GM12878 (cell line): Measurements from ENCODE around the gene FAM81A. TPM values are rescaled to one million over a fixed set of nuclear protein-coding genes. Genes with fewer than 3 reads are reported as not detected.
A peak's percentile ranks its signal among the peaks of the same experiment; 100 is the strongest.

Experiments used
- CREB1 ChIP-seq: IDR thresholded peaks from 2 replicates; pipeline ENCODE4 v1.6.1; 2012; ENCODE audit warnings: low read depth, mild to moderate bottlenecking, inconsistent platforms
- FOS ChIP-seq: IDR thresholded peaks from 3 replicates; pipeline ENCODE4 v1.6.1; 2011; ENCODE audit warnings: borderline replicate concordance; ENCODE audit not compliant: insufficient read length; ENCODE audit errors: extremely low read depth
- NR2F1 ChIP-seq: fragments of 450-650 bp; conservative IDR thresholded peaks from 2 replicates; pipeline ENCODE4 v1.6.1; 2017; ENCODE audit warnings: mild to moderate bottlenecking
- PML ChIP-seq: IDR thresholded peaks from 2 replicates; pipeline ENCODE4 v1.6.1; 2012; ENCODE audit warnings: low read length, inconsistent platforms
- RELA ChIP-seq: fragments of 450-650 bp; IDR thresholded peaks from 2 replicates; pipeline ENCODE4 v1.8.0; 2014; ENCODE audit warnings: borderline replicate concordance; ENCODE audit not compliant: partially characterized antibody
- SMARCA5 ChIP-seq: fragments of 450-650 bp; IDR thresholded peaks from 2 replicates; pipeline ENCODE4 v1.6.1; 2017; ENCODE audit warnings: mild to moderate bottlenecking
- SUZ12 ChIP-seq: fragments of 200-600 bp; sonication (generic); IDR thresholded peaks from one replicate; pipeline ENCODE4 v1.6.1; 2018; ENCODE audit warnings: antibody characterized with exemption, mild to moderate bottlenecking; ENCODE audit not compliant: unreplicated experiment
- ZBED1 ChIP-seq: IDR thresholded peaks from 2 replicates; pipeline ENCODE4 v1.6.1; 2016; ENCODE audit warnings: borderline replicate concordance
- polyA plus RNA-seq, 11 experiments: library from polyadenylated mRNA; depleted of rRNA in 4 of 11; unstranded in 6 of 11; stranded (reverse) in 5 of 11; fragments of >200 nt; fragmentation: Nextera tagmentation in 4 of 11; fragmentation: Illumina TruSeq in 1 of 11; extraction: Ambion mirVana in 4 of 11; extraction: Trizol in 1 of 11; gene quantifications; 1 replicate in 1 of 11; 2 replicates in 10 of 11; pipeline versions ENCODE4 v1.2.1 to v1.2.3, GENCODE V29; 2011 to 2016; ENCODE audit warnings: inconsistent platforms in 2 of 11, missing spikeins in 2 of 11, low read depth in 1 of 11
- total RNA-seq, 4 experiments: library from RNA; depleted of rRNA in 3 of 4; stranded (reverse); fragments of >200 nt in 3 of 4; fragmentation: Illumina TruSeq in 1 of 4; extraction: Trizol in 1 of 4; gene quantifications; 2 replicates each; pipeline versions ENCODE4 v1.2.1 to v1.2.3, GENCODE V29; 2013 to 2021
- TF ChIP-seq, protein P1 (sequence below): fragments of 150-350 bp; IDR thresholded peaks from 2 replicates; pipeline ENCODE4 v1.6.1; 2016; ENCODE audit warnings: low read depth, low read length
- TF ChIP-seq, protein P2 (sequence below): fragments of 450-650 bp; IDR thresholded peaks from 2 replicates; pipeline ENCODE4 v1.6.1; 2017; ENCODE audit warnings: mild to moderate bottlenecking, moderate library complexity
- TF ChIP-seq, protein P3 (sequence below): fragments of 450-650 bp; IDR thresholded peaks from 2 replicates; pipeline ENCODE4 v1.6.1; 2017; ENCODE audit warnings: mild to moderate bottlenecking, low read depth, inconsistent platforms; ENCODE audit not compliant: poor library complexity, severe bottlenecking
- TF ChIP-seq, protein P4 (sequence below): IDR thresholded peaks from 2 replicates; pipeline ENCODE4 v1.6.1; 2011; ENCODE audit warnings: low read depth, low read length, improper control_type of control experiment, borderline replicate concordance
- TF ChIP-seq, protein P5 (sequence below): IDR thresholded peaks from 2 replicates; pipeline ENCODE4 v1.6.1; 2012; ENCODE audit warnings: low read depth, low read length, improper control_type of control experiment
- TF ChIP-seq, protein P6 (sequence below): IDR thresholded peaks from 2 replicates; pipeline ENCODE4 v1.6.1; 2011; ENCODE audit warnings: mild to moderate bottlenecking, low read depth, low read length, moderate library complexity; ENCODE audit not compliant: insufficient replicate concordance

The FAM81A gene
- total and polyA plus RNA-seq, 10 of the 15 experiments (the other 5 are each of a cell fraction or from before 2014, with no cell fraction given), result 0.18 to 34.5 (median 16.2) TPM

DNA sequence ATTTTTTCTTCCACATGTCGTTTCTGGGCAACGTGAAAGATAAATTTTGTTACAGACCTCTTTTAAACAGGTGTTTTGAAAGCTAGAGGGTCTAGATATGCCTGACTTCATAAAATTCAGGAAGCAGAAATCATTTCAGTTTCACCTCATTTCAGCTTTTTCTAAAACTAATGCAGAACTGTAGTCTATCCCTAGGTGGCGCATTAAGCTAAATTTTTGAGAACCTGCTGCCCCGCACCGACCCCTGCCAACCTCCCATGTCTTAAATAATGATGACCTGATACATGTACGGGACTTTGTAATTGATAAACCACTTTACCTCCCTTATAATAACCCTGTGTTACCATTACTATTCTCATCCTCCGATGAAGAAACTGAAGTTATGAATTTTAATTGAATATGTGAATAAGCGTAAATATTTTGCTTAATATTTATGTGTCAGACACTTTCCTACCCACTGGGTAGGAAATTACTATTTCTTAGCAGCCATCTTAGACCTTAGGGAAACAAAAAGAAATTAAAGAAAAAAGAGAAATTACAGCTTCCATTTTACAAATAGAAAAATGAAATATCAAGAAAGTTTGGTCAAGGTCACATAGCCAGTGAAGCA, 94.9 kb downstream of the FAM81A start (continued):
- TF ChIP-seq, protein P1, sequence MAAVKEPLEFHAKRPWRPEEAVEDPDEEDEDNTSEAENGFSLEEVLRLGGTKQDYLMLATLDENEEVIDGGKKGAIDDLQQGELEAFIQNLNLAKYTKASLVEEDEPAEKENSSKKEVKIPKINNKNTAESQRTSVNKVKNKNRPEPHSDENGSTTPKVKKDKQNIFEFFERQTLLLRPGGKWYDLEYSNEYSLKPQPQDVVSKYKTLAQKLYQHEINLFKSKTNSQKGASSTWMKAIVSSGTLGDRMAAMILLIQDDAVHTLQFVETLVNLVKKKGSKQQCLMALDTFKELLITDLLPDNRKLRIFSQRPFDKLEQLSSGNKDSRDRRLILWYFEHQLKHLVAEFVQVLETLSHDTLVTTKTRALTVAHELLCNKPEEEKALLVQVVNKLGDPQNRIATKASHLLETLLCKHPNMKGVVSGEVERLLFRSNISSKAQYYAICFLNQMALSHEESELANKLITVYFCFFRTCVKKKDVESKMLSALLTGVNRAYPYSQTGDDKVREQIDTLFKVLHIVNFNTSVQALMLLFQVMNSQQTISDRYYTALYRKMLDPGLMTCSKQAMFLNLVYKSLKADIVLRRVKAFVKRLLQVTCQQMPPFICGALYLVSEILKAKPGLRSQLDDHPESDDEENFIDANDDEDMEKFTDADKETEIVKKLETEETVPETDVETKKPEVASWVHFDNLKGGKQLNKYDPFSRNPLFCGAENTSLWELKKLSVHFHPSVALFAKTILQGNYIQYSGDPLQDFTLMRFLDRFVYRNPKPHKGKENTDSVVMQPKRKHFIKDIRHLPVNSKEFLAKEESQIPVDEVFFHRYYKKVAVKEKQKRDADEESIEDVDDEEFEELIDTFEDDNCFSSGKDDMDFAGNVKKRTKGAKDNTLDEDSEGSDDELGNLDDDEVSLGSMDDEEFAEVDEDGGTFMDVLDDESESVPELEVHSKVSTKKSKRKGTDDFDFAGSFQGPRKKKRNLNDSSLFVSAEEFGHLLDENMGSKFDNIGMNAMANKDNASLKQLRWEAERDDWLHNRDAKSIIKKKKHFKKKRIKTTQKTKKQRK, result no peak
- TF ChIP-seq NR2F1, result peak; percentile 43; the same call in 1 of the 2 replicates
- no peak for TF ChIP-seq ZBED1
- no peak for TF ChIP-seq FOS
- no peak for TF ChIP-seq RELA
- TF ChIP-seq, protein P2, sequence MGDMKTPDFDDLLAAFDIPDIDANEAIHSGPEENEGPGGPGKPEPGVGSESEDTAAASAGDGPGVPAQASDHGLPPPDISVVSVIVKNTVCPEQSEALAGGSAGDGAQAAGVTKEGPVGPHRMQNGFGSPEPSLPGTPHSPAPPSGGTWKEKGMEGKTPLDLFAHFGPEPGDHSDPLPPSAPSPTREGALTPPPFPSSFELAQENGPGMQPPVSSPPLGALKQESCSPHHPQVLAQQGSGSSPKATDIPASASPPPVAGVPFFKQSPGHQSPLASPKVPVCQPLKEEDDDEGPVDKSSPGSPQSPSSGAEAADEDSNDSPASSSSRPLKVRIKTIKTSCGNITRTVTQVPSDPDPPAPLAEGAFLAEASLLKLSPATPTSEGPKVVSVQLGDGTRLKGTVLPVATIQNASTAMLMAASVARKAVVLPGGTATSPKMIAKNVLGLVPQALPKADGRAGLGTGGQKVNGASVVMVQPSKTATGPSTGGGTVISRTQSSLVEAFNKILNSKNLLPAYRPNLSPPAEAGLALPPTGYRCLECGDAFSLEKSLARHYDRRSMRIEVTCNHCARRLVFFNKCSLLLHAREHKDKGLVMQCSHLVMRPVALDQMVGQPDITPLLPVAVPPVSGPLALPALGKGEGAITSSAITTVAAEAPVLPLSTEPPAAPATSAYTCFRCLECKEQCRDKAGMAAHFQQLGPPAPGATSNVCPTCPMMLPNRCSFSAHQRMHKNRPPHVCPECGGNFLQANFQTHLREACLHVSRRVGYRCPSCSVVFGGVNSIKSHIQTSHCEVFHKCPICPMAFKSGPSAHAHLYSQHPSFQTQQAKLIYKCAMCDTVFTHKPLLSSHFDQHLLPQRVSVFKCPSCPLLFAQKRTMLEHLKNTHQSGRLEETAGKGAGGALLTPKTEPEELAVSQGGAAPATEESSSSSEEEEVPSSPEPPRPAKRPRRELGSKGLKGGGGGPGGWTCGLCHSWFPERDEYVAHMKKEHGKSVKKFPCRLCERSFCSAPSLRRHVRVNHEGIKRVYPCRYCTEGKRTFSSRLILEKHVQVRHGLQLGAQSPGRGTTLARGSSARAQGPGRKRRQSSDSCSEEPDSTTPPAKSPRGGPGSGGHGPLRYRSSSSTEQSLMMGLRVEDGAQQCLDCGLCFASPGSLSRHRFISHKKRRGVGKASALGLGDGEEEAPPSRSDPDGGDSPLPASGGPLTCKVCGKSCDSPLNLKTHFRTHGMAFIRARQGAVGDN, result no peak
- TF ChIP-seq SMARCA5, result 0 out of 2 replicates have a peak, but pooled peaks have one; percentile 33
- TF ChIP-seq, protein P3, sequence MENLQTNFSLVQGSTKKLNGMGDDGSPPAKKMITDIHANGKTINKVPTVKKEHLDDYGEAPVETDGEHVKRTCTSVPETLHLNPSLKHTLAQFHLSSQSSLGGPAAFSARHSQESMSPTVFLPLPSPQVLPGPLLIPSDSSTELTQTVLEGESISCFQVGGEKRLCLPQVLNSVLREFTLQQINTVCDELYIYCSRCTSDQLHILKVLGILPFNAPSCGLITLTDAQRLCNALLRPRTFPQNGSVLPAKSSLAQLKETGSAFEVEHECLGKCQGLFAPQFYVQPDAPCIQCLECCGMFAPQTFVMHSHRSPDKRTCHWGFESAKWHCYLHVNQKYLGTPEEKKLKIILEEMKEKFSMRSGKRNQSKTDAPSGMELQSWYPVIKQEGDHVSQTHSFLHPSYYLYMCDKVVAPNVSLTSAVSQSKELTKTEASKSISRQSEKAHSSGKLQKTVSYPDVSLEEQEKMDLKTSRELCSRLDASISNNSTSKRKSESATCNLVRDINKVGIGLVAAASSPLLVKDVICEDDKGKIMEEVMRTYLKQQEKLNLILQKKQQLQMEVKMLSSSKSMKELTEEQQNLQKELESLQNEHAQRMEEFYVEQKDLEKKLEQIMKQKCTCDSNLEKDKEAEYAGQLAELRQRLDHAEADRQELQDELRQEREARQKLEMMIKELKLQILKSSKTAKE, result peak; percentile 25
- no peak for TF ChIP-seq CREB1
- TF ChIP-seq, protein P4, sequence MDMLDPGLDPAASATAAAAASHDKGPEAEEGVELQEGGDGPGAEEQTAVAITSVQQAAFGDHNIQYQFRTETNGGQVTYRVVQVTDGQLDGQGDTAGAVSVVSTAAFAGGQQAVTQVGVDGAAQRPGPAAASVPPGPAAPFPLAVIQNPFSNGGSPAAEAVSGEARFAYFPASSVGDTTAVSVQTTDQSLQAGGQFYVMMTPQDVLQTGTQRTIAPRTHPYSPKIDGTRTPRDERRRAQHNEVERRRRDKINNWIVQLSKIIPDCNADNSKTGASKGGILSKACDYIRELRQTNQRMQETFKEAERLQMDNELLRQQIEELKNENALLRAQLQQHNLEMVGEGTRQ, result no peak
- TF ChIP-seq, protein P5, sequence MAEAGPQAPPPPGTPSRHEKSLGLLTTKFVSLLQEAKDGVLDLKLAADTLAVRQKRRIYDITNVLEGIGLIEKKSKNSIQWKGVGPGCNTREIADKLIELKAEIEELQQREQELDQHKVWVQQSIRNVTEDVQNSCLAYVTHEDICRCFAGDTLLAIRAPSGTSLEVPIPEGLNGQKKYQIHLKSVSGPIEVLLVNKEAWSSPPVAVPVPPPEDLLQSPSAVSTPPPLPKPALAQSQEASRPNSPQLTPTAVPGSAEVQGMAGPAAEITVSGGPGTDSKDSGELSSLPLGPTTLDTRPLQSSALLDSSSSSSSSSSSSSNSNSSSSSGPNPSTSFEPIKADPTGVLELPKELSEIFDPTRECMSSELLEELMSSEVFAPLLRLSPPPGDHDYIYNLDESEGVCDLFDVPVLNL, result no peak
- TF ChIP-seq, protein P6, sequence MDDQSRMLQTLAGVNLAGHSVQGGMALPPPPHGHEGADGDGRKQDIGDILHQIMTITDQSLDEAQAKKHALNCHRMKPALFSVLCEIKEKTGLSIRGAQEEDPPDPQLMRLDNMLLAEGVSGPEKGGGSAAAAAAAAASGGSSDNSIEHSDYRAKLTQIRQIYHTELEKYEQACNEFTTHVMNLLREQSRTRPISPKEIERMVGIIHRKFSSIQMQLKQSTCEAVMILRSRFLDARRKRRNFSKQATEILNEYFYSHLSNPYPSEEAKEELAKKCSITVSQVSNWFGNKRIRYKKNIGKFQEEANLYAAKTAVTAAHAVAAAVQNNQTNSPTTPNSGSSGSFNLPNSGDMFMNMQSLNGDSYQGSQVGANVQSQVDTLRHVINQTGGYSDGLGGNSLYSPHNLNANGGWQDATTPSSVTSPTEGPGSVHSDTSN, result no peak
- TF ChIP-seq PML, result no peak
- no peak for TF ChIP-seq SUZ12
